Upper lobe of left lung (tissue), 6 donors: Measurements from ENCODE around the gene MLKL. TPM values are rescaled to one million over a fixed set of nuclear protein-coding genes. Genes with fewer than 3 reads are reported as not detected.
A peak's percentile ranks its signal among the peaks of the same experiment; 100 is the strongest.

Experiments used
- ATAC-seq, 2 donors: fragments of 200-7000 bp; cut with Tn5 transposase; one replicate each; pipeline ENCODE4 v1.9.1; 2022; ENCODE audit warnings: mild to moderate bottlenecking in 2 of 2, moderate library complexity in 2 of 2; ENCODE audit not compliant: low FRiP score in 2 of 2
- DNase-seq, 2 donors: peaks; one replicate each; pipeline ENCODE4 v3.0.0-alpha.2; 2019 to 2020
- H3K27ac ChIP-seq, 4 donors: fragments of 200-600 bp; sonication (generic); one replicate each; pipeline ENCODE4 v1.5.1; 2016 to 2019
- H3K27me3 ChIP-seq, 4 donors: fragments of 200-600 bp; sonication (generic); one replicate each; pipeline ENCODE4 v1.5.1; 2017 to 2019
- H3K36me3 ChIP-seq, 4 donors: fragments of 200-600 bp; sonication (generic); one replicate each; pipeline ENCODE4 v1.5.1; 2016 to 2019
- H3K4me1 ChIP-seq, 4 donors: fragments of 200-600 bp; sonication (generic); one replicate each; pipeline ENCODE4 v1.5.1; 2018 to 2019
- H3K4me3 ChIP-seq, 4 donors: fragments of 200-600 bp; sonication (generic); one replicate each; pipeline ENCODE4 v1.5.1; 2017 to 2019; ENCODE audit warnings: mild to moderate bottlenecking in 2 of 4, moderate library complexity in 1 of 4
- H3K9me3 ChIP-seq, 4 donors: fragments of 200-600 bp; sonication (generic); one replicate each; pipeline ENCODE4 v1.5.1; 2018 to 2019
- CTCF ChIP-seq, 6 experiments: fragments of 450-650 bp in 4 of 6; fragments of 200-600 bp in 2 of 6; sonication (generic) in 2 of 6; IDR thresholded peaks; one replicate each; pipeline ENCODE4 v1.5.1; 2016 to 2019; ENCODE audit warnings: antibody characterized with exemption in 6 of 6
- EP300 ChIP-seq, 4 donors: sonication (generic); formaldehyde crosslinking; IDR thresholded peaks; one replicate each; pipeline ENCODE4 v1.5.1; 2017; ENCODE audit warnings: antibody characterized with exemption in 4 of 4, control low read depth in 2 of 4
- POLR2A ChIP-seq, 4 donors: fragments of 450-650 bp; IDR thresholded peaks; one replicate each; pipeline ENCODE4 v1.5.1; 2016 to 2017; ENCODE audit warnings: antibody characterized with exemption in 4 of 4, mild to moderate bottlenecking in 2 of 4
- POLR2AphosphoS5 ChIP-seq, 2 donors: sonication (generic); formaldehyde crosslinking; IDR thresholded peaks; one replicate each; pipeline ENCODE4 v1.5.1; 2017; ENCODE audit warnings: antibody characterized with exemption in 2 of 2
- WGBS, 2 donors: methylation state at CpG; one replicate each; pipeline ENCODE4 v1.1.5; 2017 to 2018; 5-methylcytosine and 5-hydroxymethylcytosine counted together
- total RNA-seq, 6 donors: library from RNA; depleted of rRNA in 4 of 6; stranded (reverse); fragments of >200 nt in 4 of 6; gene quantifications; one replicate each; pipeline versions ENCODE4 v1.1.0 to v1.2.1, GENCODE V29; 2016 to 2021
- donor health status: DM: no; HTN: no; CAD: no; lungs with moderate emphysema.
- donor health status: DM: no; HTN: yes; CAD: no; lungs with severe emphysema.

MLKL gene
- total RNA-seq, 6 donors from 2014 or later = 15.0 to 81.7 (median 31.6) TPM

- Histone ChIP-seq H3K27ac (no peak overlapping the region), H3K4me3 (no peak overlapping the region), H3K9me3 (no peaks in the 10 kb centered on the region), H3K4me1 (peaks cover 0 to 5% (median under 1%) of the 10 kb centered on the region in 4 donors), H3K36me3 (no peaks in the 10 kb centered on the region), H3K27me3 (no peaks in the 10 kb centered on the region)
- ATAC-seq (no peak), DNase-seq (no peak)
- TF ChIP-seq POLR2A (IDR thresholded peaks at IDR 0.05) (no peak), CTCF (IDR thresholded peaks at IDR 0.05) (no peak), POLR2AphosphoS5 (IDR thresholded peaks at IDR 0.05) (no peak), EP300 (IDR thresholded peaks at IDR 0.05) (no peak)
- WGBS, 2 donors = 80 to 83% methylated on average over 1 to 6 of the region's 10 CpGs
Measured at GRCh38 chr16:74735162-74735452, 34.4 kb upstream of the MLKL start.

DNA sequence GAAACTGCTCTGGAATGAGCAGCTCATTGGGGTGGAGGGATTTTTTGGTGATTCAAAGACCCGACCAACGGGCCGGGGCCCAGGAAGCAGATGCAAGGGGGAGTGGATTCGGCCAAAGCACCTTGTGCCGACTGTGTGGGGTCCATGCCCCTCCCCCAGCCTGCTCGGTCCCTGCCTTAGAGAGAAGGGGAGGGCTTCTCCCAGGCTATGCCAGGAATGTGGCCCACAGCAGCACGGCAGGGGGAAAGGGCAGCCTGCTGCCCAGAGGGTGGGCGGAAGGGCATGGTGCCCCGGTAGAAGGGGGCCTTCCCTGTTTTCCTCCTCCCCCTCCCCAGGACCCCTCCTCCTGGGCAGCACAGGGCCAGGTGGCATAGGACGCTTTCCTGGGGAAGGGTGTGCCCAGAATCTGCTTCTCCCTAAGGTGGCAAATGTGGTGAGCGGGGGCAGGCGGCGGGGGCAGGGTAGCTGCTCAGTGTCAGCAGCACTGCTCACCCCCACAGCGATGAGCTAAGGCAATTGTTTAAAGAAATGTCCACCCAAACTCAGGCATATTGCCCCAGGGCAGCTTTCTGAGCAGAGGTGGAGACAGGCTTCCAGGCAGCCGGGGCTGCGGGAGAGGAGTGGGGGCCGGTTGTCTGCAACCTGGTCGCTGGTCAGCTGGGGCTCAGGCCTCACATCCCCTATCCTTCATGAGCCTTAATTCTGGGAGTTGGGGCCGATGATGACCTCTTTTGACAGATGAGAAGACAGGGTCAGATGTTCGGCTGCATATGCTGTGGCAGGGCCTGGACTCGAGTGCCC is 33.9 kb upstream of the MLKL start:
- ATAC-seq (no peak), DNase-seq (peak in 1 of 2 donors; percentile 54)
- 69 to 74% methylated on average over 9 to 21 of the region's 21 CpGs for WGBS, 2 donors
- TF ChIP-seq EP300 (IDR thresholded peaks at IDR 0.05) = no peak
- no peak for TF ChIP-seq CTCF (IDR thresholded peaks at IDR 0.05)
- TF ChIP-seq POLR2AphosphoS5 (IDR thresholded peaks at IDR 0.05) = no peak
- no peak for TF ChIP-seq POLR2A (IDR thresholded peaks at IDR 0.05)
- Histone ChIP-seq H3K9me3 (no peaks in the 10 kb centered on the region), H3K4me3 (no peak overlapping the region), H3K27ac (no peak overlapping the region), H3K36me3 (no peaks in the 10 kb centered on the region), H3K4me1 (peaks cover 0 to 8% (median 3%) of the 10 kb centered on the region in 4 donors), H3K27me3 (no peaks in the 10 kb centered on the region)

DNA sequence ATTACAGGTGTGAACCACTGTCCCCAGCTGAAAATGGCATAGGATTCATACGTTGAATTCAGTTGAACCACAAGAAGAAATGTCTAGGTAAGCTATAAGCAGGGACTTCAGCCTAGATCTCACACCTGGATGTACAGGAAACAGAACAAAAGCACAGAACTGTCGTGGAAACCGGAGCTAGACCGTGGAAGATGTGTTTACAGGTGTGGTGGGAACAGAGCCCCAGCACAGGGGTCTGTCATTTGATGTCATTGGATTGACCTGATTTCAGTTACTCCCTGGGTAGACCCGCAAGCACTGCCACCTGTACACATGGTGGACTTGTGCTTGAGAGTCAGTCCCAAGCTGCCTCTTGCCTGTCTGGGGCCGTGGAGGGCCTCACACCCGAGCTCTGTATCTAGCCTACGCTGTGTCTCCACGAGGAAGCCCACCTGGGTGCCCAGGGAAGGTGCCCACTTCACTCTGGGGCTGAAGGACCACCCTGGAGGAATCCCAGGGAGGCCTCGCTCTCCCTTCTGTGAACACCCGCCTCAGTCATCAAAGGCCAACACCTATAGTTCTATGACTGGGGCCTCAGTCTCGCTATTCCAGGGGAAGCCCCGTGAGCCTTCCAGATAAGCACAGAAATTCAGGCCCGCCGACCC is 32.2 kb upstream of the MLKL start:
- WGBS, 2 donors = 89 to 90% methylated on average over 4 to 13 of the region's 15 CpGs
- H3K27ac ChIP-seq = no peak overlapping the region
- H3K4me3 ChIP-seq = no peak overlapping the region
- no peaks in the 10 kb centered on the region for H3K9me3 ChIP-seq
- no peak for DNase-seq
- no peak for ATAC-seq
- no peaks in the 10 kb centered on the region for H3K27me3 ChIP-seq
- peaks cover 0 to 8% (median 4%) of the 10 kb centered on the region in 4 donors for H3K4me1 ChIP-seq
- TF ChIP-seq CTCF (IDR thresholded peaks at IDR 0.05) = no peak
- TF ChIP-seq POLR2AphosphoS5 (IDR thresholded peaks at IDR 0.05) = no peak
- no peak for TF ChIP-seq EP300 (IDR thresholded peaks at IDR 0.05)
- TF ChIP-seq POLR2A (IDR thresholded peaks at IDR 0.05) = no peak
- H3K36me3 ChIP-seq = no peaks in the 10 kb centered on the region

DNA sequence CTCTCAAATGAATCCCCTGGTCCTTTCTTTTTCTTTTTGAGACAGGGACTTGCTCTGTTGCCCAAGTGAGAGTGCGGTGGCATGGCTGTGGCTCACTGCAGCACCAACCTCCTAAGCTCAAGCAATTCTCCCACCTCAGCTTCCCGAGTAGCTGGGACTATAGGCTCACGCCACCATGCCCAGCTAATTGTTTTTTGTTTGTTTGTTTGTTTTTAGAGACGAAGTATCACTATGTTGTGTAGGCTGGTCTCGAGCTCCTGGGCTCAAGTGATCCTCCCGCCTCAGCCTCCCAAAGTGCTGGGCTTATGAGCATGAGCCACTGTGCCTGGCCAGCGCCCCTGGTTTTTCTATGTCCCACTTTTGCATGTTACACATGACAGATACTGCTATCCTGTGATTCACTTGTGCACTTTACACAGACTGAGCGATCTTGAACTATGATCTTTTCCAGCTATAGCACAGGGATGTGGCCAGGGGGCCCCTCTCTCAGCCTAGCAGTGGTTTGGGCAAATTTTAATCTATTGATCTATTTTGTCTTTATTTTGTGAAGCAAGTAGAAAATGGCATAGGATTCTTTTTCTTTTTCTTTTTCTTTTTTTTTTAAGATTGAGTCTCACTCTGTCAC is 31.3 kb upstream of the MLKL start:
- 91 to 94% methylated on average over 8 of the region's 8 CpGs for WGBS, 2 donors
- no peak for TF ChIP-seq POLR2A (IDR thresholded peaks at IDR 0.05)
- no peak for TF ChIP-seq POLR2AphosphoS5 (IDR thresholded peaks at IDR 0.05)
- TF ChIP-seq CTCF (IDR thresholded peaks at IDR 0.05) = no peak
- TF ChIP-seq EP300 (IDR thresholded peaks at IDR 0.05) = no peak
- no peaks in the 10 kb centered on the region for H3K27me3 ChIP-seq
- DNase-seq = no peak
- peaks cover 0 to 8% (median 4%) of the 10 kb centered on the region in 4 donors for H3K4me1 ChIP-seq
- peaks cover 0 to 5% (median 3%) of the 10 kb centered on the region in 4 donors for H3K9me3 ChIP-seq
- H3K27ac ChIP-seq = no peak overlapping the region
- no peak for ATAC-seq
- H3K36me3 ChIP-seq = no peaks in the 10 kb centered on the region
- H3K4me3 ChIP-seq = no peak overlapping the region
